ENCODE measurements around the gene PCBP1.
"Not testable (repeated sequence)": the region's sequence is repeated elsewhere in the genome, so short reads cannot be mapped to it uniquely, and the experiment has no call there.

The PCBP1 gene

GRCh38 chr2:70086838-70087701 is at the start of gene PCBP1:
Gene PCBP1 (plus strand): TSS chr2:70087477. CDS start chr2:70087744, 267 bp downstream.
- Histone ChIP-seq H3K27ac (peak within 1 kb of the TSS; percentile 94 to 100 (median 100)), H3K4me3 (peak within 1 kb of the TSS; percentile 74 to 96 (median 87))

- Histone ChIP-seq H3K4me3 (no peak overlapping the region), H3K27ac (no peak overlapping the region)
Measured at GRCh38 chr2:70039366-70039765, 47.9 kb upstream of the PCBP1 start.

- Histone ChIP-seq H3K27ac (no peak overlapping the region), H3K4me3 (no peak overlapping the region)
Measured at GRCh38 chr2:70041663-70042062, 45.6 kb upstream of the PCBP1 start.

- Histone ChIP-seq H3K27ac (peak overlapping the region in 4 of 21 experiments; percentile 16 to 85 (median 44)), H3K4me3 (no peak overlapping the region)
Measured at GRCh38 chr2:70042246-70042645, 45.0 kb upstream of the PCBP1 start.

- H3K4me3 ChIP-seq: no peak overlapping the region
- peak overlapping the region in 9 of 21 experiments; percentile 28 to 85 (median 59) for H3K27ac ChIP-seq
Measured at GRCh38 chr2:70043252-70043875, 43.9 kb upstream of the PCBP1 start.

- Histone ChIP-seq H3K27ac (peak overlapping the region in 13 of 21 experiments; percentile 28 to 85 (median 56)), H3K4me3 (no peak overlapping the region)
Measured at GRCh38 chr2:70044290-70045040, 42.8 kb upstream of the PCBP1 start.

- Histone ChIP-seq H3K4me3 (no peak overlapping the region), H3K27ac (peak overlapping the region in 17 of 21 experiments; percentile 10 to 85 (median 57))
Measured at GRCh38 chr2:70045405-70045804, 41.9 kb upstream of the PCBP1 start.

GRCh38 chr2:70045932-70046331 is 41.3 kb upstream of the PCBP1 start:
- H3K27ac ChIP-seq: peak overlapping the region in 19 of 21 experiments; percentile 23 to 85 (median 57)
- no peak overlapping the region for H3K4me3 ChIP-seq

GRCh38 chr2:70046534-70046933 is 40.7 kb upstream of the PCBP1 start:
- H3K27ac ChIP-seq: peak overlapping the region in 20 of 21 experiments; percentile 23 to 85 (median 56)

GRCh38 chr2:70047451-70047850 is 39.8 kb upstream of the PCBP1 start:
- Histone ChIP-seq H3K4me3 (no peak overlapping the region), H3K27ac (peak overlapping the region in 19 of 21 experiments; percentile 30 to 85 (median 57))

More at GRCh38 chr2:70046534-70046933, 40.7 kb upstream of the PCBP1 start:
- no peak overlapping the region for H3K4me3 ChIP-seq

- Histone ChIP-seq H3K4me3 (no peak overlapping the region), H3K27ac (peak overlapping the region in 3 of 21 experiments; percentile 29 to 50 (median 29))
Measured at GRCh38 chr2:70049255-70049654, 38.0 kb upstream of the PCBP1 start.

- Histone ChIP-seq H3K27ac (no peak overlapping the region), H3K4me3 (no peak overlapping the region)
Measured at GRCh38 chr2:70050631-70051425, 36.4 kb upstream of the PCBP1 start.

GRCh38 chr2:70055259-70055658 is 32.0 kb upstream of the PCBP1 start:
- not testable (repeated sequence) for H3K27ac ChIP-seq, H3K4me3 ChIP-seq

- no peak overlapping the region for H3K27ac ChIP-seq
- no peak overlapping the region for H3K4me3 ChIP-seq
Measured at GRCh38 chr2:70061317-70061716, 26.0 kb upstream of the PCBP1 start.

GRCh38 chr2:70062270-70062669 is 25.0 kb upstream of the PCBP1 start:
- no peak overlapping the region for H3K4me3 ChIP-seq
- H3K27ac ChIP-seq: no peak overlapping the region

GRCh38 chr2:70068119-70068518 is 19.2 kb upstream of the PCBP1 start:
- Histone ChIP-seq H3K27ac (peak overlapping the region in 15 of 21 experiments; percentile 29 to 81 (median 72)), H3K4me3 (no peak overlapping the region)

GRCh38 chr2:70069049-70069448 is 18.2 kb upstream of the PCBP1 start:
- Histone ChIP-seq H3K27ac (peak overlapping the region in 20 of 21 experiments; percentile 9 to 81 (median 68)), H3K4me3 (no peak overlapping the region)

- no peak overlapping the region for H3K4me3 ChIP-seq
Measured at GRCh38 chr2:70070542-70071268, 16.6 kb upstream of the PCBP1 start.

GRCh38 chr2:70073493-70073892 is 13.8 kb upstream of the PCBP1 start:
- no peak overlapping the region for H3K27ac ChIP-seq
- H3K4me3 ChIP-seq: no peak overlapping the region

More at GRCh38 chr2:70070542-70071268, 16.6 kb upstream of the PCBP1 start:
- H3K27ac ChIP-seq: peak overlapping the region; percentile 7 to 81 (median 73)

All from skin epidermis (tissue), 12 donors.